ENCODE data around the gene CLCN2. TPM values are rescaled to one million over a fixed set of nuclear protein-coding genes. Genes with fewer than 3 reads are reported as not detected.
A peak's percentile ranks its signal among the peaks of the same experiment; 100 is the strongest.

The CLCN2 gene
- total RNA-seq, 1 donor from 2014 or later: 6.6 TPM

- no peaks in the 10 kb centered on the region for H3K9me3 Mint-ChIP-seq
- peak within 1 kb of the TSS; percentile 92 for H3K4me3 Mint-ChIP-seq
- H3K36me3 Mint-ChIP-seq (ENCODE audit: low read depth): peaks cover 36% of the 10 kb centered on the region
- peak within 1 kb of the TSS; percentile 85 for H3K27ac Mint-ChIP-seq
- intact Hi-C loops (cut with micrococcal nuclease): loop anchor here (1.0 to 10.0 kb wide), 10 partner anchors 15 to 854 kb away; partner anchors contain the start of genes ABCF3, AP2M1, CAMK2N2 and EEF1AKMT4
- H3K27me3 Mint-ChIP-seq (ENCODE audit: insufficient read depth): peaks cover 4% of the 10 kb centered on the region
- peaks cover 23% of the 10 kb centered on the region for H3K4me1 Mint-ChIP-seq (ENCODE audit: low read depth)
- peak; percentile 95 for DNase-seq (ENCODE audit: low spot score)
Observed at GRCh38 chr3:184298759-184299487, 62.5 kb downstream of the CLCN2 start, which contains the start of gene PSMD2. TSS of gene PSMD2 (plus strand) at chr3:184299241. CDS start at chr3:184299267, 26 bp downstream.

- DNase-seq (ENCODE audit: low spot score): no peak
- peak overlapping the region; percentile 29 for H3K27ac Mint-ChIP-seq
- H3K36me3 Mint-ChIP-seq (ENCODE audit: low read depth): peaks cover 18% of the 10 kb centered on the region
- peaks cover 8% of the 10 kb centered on the region for H3K27me3 Mint-ChIP-seq (ENCODE audit: insufficient read depth)
- H3K4me1 Mint-ChIP-seq (ENCODE audit: low read depth): peaks cover 21% of the 10 kb centered on the region
- intact Hi-C loops (cut with micrococcal nuclease): loop anchor here (10.0 kb wide), 1 partner anchor 852 kb away; no protein-coding TSS in a partner anchor
- H3K9me3 Mint-ChIP-seq: no peaks in the 10 kb centered on the region
- H3K4me3 Mint-ChIP-seq: peak overlapping the region; percentile 53
Observed at GRCh38 chr3:184296616-184297015, 64.8 kb downstream of the CLCN2 start.

Other genes starting within 250 kb of the CLCN2 start
- 75.6 and 75.9 TPM in 2 replicates for gene EIF2B5, start 226.2 kb downstream of the CLCN2 start, total RNA-seq
- 59.4 and 61.5 TPM in 2 replicates for gene DVL3, start 206.2 kb downstream of the CLCN2 start, total RNA-seq
- 235 and 238 TPM in 2 replicates for gene AP2M1, start 186.8 kb downstream of the CLCN2 start, total RNA-seq
- 75.2 and 76.4 TPM in 2 replicates for gene ABCF3, start 175.4 kb downstream of the CLCN2 start, total RNA-seq
- not detected in 2 replicates for gene VWA5B2, start 132.0 kb downstream of the CLCN2 start, total RNA-seq
- gene ALG3, start 112.6 kb downstream of the CLCN2 start, total RNA-seq: 86.7 and 89.3 TPM in 2 replicates
- 13.5 and 15.2 TPM in 2 replicates for gene EEF1AKMT4, start 111.9 kb downstream of the CLCN2 start, total RNA-seq
- 0.15 and 0.52 TPM in 2 replicates for gene CAMK2N2, start 100.1 kb downstream of the CLCN2 start, total RNA-seq
- not detected in 2 replicates for gene ECE2, start 85.6 kb downstream of the CLCN2 start, total RNA-seq
- gene PSMD2, start 62.4 kb downstream of the CLCN2 start, total RNA-seq: 251 and 255 TPM in 2 replicates
- gene EIF4G1, start 47.0 kb downstream of the CLCN2 start, total RNA-seq: 657 and 706 TPM in 2 replicates
- 7.5 and 9.2 TPM in 2 replicates for gene FAM131A, start 24.0 kb downstream of the CLCN2 start, total RNA-seq
- 145 and 151 TPM in 2 replicates for gene POLR2H, start 105 bp upstream of the CLCN2 start, total RNA-seq
- not detected in 2 replicates for gene THPO, start 16.6 kb upstream of the CLCN2 start, total RNA-seq
- gene CHRD, start 18.4 kb upstream of the CLCN2 start, total RNA-seq: not detected in 2 replicates
- gene EPHB3, start 200.2 kb upstream of the CLCN2 start, total RNA-seq: 0.31 TPM in 1 of 2 replicates, not detected in the other

Measured in activated T-helper 1 cell treated with anti-CD3 and anti-CD28 coated beads, Interleukin-12 subunit alpha, Interleukin-12 subunit beta, Interleukin-2, Interleukin-4 antibody, amounts not matched to agents 30 ng/mL and 10 ng/mL and 1 ng/mL, durations not matched to agents 14 hours and 24 hours and 36 hours (primary cell).